CD4-positive, alpha-beta T cell treated with Interleukin-10 for 1 hour (primary cell): ENCODE results near the gene PPIL4.

Source experiments
- DNase-seq: peaks from one replicate; pipeline ENCODE4 v3.0.0-alpha.2; 2020

Gene PPIL4

GRCh38 chr6:149529650-149530049 is 16.2 kb downstream of the PPIL4 start:
- no peak for DNase-seq

GRCh38 chr6:149515494-149515893 is 30.3 kb downstream of the PPIL4 start:
- no peak for DNase-seq

- DNase-seq, result no peak
These were observed 31.9 kb downstream of the PPIL4 start for GRCh38 chr6:149513915-149514314.

GRCh38 chr6:149510793-149511512 is 34.9 kb downstream of the PPIL4 start:
- no peak for DNase-seq

GRCh38 chr6:149508485-149508884 is 37.4 kb downstream of the PPIL4 start:
- peak; percentile 86 for DNase-seq

GRCh38 chr6:149503872-149504271 is 42.0 kb downstream of the PPIL4 start:
- DNase-seq, result no peak

- DNase-seq, result no peak
These were observed 42.6 kb downstream of the PPIL4 start for GRCh38 chr6:149503276-149503675.

GRCh38 chr6:149501768-149502167 is 44.1 kb downstream of the PPIL4 start:
- DNase-seq, result no peak

- DNase-seq, result no peak
These were observed 44.6 kb downstream of the PPIL4 start for GRCh38 chr6:149501201-149501600.

GRCh38 chr6:149500096-149500495 is 45.7 kb downstream of the PPIL4 start:
- no peak for DNase-seq

GRCh38 chr6:149499066-149499465 is 46.8 kb downstream of the PPIL4 start:
- no peak for DNase-seq

- no peak for DNase-seq
These were observed 48.5 kb downstream of the PPIL4 start for GRCh38 chr6:149497365-149497764.

- DNase-seq, result peak; percentile 50
These were observed 49.2 kb downstream of the PPIL4 start for GRCh38 chr6:149496597-149496996.

GRCh38 chr6:149495349-149496016 is 50.4 kb downstream of the PPIL4 start:
- peak; percentile 65 for DNase-seq

- DNase-seq, result peak; percentile 90
These were observed 51.0 kb downstream of the PPIL4 start for GRCh38 chr6:149494810-149495209.

GRCh38 chr6:149493761-149494320 is 52.0 kb downstream of the PPIL4 start:
- no peak for DNase-seq

GRCh38 chr6:149492798-149493343 is 53.0 kb downstream of the PPIL4 start:
- DNase-seq, result no peak

GRCh38 chr6:149489967-149490366 is 55.9 kb downstream of the PPIL4 start:
- DNase-seq, result no peak

GRCh38 chr6:149488815-149489214 is 57.0 kb downstream of the PPIL4 start:
- DNase-seq, result no peak

- no peak for DNase-seq
These were observed 58.5 kb downstream of the PPIL4 start for GRCh38 chr6:149487316-149487715.

- peak; percentile 90 for DNase-seq
These were observed 60.8 kb downstream of the PPIL4 start, which contains the start of gene ZC3H12D for GRCh38 chr6:149484733-149485700. Gene ZC3H12D, minus strand, starts transcription at chr6:149485014. Its CDS starts 10,471 bp downstream, at chr6:149474543.

- DNase-seq, result no peak
These were observed 61.8 kb downstream of the PPIL4 start for GRCh38 chr6:149483849-149484655.
